OCI-M2 (cell line): ENCODE results near the gene TNNC1.

Experiments used
- DNase-seq: peaks from one replicate; lab custom pipeline; 2025; ENCODE audit not compliant: unreplicated experiment; lab: John Stamatoyannopoulos, UW

The TNNC1 gene

DNA sequence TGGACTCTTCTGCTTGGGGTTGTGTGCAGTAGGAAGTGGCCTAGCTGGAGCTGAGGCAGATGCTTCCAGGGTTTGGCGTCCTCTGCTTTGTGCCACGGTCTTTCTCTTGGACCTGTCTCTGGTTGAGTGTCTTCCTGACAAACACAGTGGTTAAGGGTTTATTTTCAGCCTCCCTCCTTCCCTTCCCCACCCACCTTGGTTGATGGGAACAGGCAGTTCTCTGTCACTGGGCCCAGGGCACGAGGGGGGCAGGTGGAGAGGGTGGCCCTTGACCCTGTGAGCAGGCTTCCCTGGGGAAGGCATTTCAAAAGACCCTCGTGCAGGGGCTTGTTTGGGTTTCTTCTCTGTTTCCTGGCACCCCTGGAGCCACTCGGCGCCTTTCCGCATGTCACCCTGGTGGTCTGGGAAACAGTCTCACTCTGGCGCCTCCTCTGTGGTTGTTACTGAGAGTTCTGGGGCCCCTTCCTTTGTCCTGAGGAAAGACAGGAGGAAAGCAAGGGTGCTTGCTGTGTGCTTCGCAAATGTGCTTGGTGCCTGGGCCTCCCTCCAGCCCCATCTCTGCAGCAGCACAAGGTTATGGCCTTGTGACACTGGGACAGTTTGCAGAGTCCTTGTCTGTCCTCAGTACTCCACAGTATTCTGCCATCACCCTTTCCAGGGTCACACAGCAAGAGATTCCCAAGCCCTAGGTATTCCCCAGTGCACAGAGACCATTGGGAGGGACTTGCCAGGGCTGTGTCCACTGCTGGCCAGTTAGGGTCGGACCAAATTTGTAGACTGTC, 31.0 kb upstream of the TNNC1 start:
- DNase-seq: no peak

DNA sequence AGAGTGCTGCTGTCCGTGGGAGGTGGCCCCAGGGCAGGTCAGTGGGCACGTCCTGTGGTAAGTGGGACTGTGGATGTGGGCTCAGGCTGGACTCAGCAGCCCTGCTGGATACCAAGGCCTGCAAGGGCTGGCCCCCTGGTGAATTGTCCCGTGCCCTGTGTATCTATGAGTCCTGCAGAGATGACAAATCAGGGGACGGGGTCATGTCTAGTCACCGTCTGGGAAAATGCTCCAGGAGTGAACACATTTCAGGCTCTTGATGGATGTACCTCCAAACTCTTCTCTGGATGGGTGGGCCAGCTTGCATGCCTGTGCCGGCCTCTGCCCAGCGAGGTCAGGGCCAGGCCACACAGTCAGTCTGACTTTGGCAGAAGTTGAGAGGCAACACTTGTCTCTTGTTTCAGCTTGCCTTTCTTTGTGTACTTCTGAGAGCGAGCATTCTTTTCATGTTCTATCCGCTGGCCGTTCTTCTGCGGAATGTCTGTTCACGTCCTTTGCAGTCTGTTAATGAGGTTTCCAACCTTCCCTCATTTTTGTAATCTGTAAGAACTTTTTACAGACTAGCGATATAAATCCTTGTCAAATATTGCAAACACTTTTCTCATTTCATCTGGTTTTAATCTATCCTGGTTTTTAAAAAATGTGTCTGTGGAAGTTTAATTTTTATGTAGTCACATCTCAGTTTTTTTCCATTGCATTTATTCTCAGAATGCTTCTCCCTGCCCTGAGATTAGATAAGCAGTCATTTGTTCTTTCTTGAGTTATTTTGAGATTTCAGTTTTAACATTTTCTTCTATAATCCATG, 29.9 kb upstream of the TNNC1 start:
- DNase-seq: no peak

DNA sequence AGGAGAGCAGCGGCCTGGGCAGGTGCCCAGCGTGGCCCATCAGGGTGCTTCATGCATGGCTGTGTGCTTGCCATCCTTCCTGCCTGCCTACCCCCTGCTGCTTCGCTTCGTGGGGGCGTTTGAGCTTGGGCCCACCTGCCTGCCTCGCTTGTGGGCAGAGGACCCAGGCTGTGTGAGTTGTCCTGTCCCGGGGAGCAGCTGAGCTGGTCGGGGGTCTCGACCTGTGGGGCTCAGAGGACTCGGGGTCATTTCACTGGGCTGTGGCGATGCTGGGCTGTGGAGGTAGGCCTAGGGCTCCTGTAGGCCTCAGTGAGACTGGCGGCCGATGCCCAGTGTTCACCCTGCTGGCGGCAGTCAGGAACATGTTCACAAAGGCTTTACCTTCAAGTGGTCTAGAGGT, 29.2 kb upstream of the TNNC1 start:
- DNase-seq: no peak

DNA sequence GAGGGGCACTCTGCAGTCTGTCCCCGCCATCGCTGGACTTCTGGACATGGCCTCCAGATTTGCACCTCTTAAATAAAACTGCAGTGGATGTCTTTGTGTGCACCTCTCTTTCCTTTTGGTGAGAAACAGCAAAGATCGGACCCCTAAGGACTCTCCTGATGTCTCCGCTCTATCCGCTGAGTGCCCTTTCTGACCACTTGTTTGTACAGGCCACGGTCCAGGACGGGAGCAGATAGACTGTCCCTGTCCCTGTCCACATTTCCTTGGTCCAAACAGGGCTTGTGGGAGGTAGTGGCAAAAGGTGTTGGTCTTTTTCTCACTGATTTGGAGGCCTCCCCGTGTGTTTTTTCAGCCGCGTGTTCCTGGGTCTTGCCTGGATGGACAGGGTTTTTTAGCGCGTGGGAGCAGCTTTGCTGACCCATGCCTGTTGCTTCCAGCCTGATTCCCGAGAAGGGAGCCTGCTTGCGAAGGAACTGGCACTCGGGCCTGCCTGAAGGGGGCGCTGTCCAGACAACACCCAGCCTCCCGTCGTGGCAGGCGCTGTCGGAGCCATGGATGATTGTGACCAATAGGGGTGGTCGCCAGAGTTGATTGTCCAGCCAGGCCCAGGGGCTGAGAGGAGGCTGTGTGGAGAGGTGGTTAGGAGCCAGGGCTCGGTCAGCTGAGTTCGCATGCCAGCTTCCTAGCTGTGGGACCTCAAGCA, 28.1 kb upstream of the TNNC1 start:
- DNase-seq: no peak

DNA sequence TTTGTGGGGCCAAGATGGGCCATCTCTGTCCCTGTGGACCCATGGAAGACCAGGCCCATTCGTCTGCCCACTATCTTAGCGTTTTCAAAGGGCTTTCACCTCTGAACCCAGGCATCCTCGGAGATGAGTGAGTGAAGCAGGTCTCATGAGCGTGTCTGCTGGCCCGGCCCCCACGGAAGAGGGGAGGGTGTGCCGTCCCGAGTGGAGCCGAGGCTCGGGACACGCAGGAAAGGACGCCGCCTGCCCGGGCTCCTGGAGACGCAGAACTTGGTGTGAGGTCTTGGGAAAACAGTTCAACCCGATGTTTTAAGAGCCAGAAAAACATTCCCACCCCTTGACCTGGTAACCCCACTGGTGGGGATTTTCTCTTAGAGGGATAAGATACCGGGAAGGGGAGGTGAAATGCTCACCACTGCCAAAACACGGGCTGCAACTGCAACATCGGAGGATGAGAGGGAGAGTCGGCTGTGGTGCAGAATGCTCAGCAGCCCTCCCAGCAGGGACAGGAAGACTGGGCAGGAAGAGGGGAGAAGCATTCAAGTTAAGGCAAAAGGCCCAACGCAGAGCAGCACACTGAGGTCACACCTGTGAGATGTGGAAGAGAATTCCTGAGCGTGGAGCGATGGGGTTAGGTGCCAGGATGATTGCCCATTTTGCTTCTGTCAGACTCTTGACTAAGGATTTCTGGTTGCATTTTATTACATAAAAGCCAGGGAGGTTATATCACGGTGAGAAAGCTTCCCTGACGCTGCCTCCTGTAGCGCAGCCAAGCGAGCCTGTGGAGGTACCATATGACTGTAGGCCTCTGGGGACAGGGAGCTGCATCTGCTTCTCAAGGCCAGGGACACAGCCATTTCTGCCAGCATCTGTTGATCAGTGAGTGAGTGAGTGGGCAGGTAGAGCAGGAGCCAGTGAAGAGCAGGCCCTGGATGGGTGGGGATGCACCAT, 27.2 kb upstream of the TNNC1 start:
- DNase-seq: no peak

DNA sequence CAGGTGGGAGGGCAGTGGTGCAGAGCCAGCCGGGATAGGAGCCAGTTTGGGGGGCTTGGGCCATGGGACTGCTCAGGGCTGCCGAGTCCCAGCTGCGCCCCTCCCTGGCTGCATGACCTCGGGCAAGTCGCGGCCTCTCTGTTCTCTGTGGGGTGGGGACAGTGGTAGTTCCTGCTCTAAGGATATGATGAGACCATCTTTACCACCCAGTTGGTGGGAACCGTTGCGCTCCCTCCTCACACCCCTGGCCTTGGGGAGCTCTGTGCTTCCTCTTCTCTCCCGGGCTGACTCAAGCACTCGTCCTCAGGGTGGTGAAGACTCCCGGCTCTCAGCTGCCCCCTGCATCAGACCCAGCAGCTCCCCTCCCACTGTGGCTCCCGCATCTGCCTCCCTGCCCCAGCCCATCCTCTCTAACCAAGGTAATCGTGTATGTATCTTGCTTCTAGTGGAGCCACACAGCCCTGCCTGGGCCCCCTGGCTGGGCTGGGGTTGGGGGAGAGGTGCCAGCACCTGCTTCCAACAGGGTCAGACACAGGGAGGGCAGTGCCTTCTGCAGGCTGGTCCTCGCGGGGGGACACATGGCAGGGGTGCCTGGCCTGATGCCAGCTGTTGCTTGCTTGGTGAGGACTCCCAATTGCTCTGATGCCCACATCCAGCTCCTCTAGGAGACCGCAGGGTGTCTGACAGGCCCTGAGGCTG, 26.2 kb upstream of the TNNC1 start:
- DNase-seq: no peak

DNA sequence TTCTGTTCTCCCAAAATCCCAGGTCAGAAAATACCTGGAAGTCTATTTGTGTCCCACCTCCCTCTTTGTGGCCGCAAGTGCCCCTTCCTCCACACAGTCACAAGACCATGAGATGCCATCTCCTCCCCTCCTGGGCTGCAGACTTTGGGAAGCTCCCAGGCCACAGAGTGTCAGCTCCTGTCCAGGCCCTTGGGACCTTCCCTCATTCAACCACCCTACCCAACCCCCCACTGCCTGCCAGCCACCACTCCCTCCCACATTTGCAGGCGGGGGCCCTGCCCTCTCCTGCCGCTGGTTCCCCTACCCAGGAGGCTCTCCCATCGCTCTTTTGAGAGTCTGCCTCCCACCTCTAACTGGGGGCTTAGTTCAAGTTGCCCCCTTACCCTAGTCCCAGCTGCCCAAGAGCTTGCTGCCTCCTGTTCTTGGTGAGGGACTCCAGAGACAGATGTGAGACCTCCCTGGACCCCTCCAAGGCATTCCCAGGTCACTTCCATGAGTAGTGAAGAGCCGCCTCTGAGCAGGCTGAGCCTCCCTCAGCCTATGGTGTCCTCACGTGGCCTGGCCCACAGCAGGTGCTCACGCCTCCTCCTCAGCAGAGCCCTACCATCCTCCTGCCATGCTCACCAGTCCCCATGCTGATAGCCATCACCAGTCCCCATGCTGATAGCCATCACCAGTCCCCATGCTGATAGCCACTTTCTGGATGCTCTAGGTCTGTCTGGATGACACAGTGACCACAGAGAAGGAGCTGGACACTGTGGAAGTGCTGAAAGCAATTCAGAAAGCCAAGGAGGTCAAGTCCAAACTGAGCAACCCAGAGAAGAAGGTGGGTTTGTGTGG, 25.4 kb upstream of the TNNC1 start:
- no peak for DNase-seq

DNA sequence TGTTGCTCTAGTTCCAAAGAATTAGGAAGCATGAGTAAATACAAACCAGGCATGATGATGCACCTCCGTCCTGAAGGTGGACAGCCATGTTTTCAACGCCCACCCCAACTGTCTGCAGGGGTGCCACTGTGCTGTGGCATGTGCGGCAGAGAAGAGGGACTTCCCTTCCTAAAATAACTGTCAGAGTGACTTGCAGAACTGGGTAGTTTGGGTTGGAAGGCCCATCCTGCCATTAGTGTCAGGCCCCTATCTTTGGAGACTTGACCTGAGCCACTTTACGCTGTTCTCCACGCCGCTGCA, 23.9 kb upstream of the TNNC1 start:
- no peak for DNase-seq

DNA sequence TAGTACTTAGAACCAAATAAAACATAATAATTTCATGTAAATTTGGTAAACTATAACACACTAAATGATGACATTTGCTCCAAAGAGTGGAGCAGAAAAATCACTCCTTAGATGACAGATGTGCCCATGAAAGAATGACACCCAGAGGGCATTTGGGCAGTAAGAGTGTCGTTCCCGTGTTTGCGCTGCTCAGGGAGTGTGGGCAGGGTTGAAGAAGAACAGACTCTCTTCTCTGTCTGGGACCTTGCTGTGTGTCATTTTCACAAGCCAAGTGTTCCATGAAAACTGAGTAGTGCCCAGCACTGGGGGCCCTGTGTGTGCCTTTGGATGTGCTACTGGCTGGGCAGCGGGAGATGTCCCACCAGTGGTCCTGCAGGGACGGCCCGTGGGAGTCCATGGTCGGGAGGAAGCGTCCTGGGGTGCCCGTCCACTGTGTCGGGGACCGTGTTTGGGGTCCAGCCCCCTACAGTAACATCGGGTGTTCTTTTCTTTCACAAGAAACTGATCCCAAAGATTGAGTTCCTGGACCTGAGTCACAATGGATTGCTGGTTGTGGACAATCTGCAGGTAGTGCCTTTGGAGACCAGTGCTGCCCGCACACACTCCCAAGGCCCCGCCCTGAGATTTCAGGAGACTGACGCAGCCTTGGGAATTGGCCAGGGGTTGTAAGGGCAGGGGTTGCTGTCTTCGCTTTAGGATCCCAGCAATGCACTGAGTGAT, 23.4 kb upstream of the TNNC1 start:
- DNase-seq: no peak

DNA sequence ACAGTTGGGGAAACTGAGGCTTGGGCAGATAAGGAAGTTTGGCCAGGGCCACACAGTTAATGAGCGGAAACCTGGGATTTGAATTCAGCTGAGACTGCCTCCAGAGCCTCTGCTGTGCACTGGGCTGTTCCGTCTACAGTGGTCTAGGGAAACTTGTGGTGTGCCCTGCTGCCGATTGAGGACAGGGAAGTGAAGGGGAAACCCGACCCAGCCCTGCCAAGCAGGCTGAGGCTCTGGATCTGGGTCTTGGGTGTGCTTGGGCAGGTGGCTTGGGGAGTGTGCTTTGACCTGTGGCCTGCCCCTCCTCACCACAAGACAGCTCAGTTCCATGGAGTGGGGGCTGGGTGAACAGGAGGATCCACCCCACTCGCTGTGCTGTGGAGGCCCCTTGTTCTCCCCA, 19.2 kb upstream of the TNNC1 start:
- no peak for DNase-seq

DNA sequence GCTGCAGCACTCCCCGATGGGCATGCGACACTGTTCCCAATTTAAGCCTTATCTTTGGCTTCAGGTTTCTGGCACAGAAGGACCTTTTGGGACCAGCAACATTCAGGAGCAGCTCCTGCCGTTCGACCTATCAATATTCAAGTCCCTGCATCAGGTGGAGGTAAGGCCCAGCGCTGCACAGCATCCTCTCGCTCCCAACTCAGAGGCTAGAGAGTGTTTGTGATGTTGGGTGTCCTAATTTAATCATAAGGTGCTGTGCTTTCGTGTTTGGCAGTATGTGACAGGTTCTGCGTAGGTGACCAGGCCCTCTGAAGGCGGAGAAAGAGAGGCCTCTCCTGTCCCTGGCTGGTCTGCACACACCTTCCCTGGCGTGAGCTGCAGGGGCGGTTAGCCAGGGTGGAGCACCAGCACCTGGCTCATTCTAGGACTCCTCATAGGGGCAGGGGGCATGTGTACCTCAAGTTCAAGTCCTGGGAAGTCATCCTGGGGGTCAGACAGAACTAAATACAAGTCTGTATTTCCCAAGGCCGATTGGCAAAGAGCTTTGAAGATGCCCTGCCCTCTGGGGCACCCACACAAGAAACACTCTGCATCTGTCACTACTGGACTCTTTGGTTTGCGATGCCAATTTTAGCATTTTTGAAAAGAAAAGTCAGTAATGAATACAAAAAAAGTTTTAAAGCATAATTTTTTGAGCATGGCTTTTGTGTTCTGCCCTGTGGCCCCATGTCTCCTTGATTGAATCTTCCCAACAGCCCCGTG, 18.6 kb upstream of the TNNC1 start:
- no peak for DNase-seq

DNA sequence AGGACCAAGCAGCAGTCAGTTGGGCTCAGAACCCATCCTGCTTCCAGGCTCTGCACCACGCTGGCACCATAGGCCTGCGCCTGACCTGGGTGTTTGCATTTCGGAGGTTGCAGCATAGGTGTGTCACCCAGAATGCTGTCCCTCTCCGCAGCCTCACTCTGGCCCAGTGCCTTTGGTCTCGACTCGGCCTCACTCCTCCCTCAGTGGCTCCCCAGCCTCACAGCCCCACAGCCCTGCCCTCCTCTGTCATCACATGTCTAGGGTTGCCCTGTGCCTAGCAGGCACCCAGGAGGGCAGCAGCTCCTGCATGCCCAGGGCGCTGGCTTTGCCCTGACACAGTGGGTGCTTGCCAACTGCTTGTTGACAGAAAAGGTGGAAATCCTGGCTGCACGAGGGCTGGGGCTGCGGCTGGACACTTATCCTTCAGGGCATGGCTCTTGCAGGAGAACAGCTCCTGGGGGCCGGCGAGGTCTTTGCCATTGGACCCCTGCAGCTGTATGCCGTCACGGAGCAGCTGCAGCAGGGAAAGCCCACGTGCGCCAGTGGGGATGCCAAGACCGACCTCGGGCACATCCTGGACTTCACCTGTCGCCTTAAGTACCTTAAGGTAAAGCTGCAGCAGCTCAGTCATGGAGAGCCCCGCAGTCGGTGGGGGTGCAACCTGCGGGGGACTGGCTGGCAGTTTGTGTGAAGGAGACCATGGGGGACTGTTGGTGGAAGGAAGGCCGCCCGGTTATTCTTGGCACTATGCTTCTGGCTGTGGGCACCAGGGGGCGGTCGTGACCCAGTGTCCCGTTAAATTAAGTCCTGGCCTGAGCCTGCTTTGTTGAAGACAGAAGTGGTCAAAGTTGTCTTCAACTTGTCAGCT, 17.8 kb upstream of the TNNC1 start:
- no peak for DNase-seq

DNA sequence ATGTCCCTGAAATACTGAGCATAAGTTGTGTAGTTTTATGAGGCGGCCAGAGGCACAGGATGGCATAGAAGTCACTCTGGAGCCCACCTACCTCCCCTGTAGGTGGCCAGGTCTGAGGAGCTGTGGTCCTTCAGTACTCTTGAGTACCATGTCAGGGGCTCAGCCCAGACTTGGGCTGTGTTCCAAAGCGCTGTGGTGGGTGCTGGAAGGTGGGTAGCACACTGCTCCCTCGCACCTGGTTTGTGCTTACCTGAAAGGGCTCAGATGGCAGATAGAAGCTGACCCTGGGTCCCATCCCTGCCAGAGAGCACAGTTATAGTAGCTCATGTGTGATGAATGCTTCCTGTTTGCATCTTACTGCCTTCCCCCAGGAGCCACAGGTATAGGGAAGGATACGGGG, 17.1 kb upstream of the TNNC1 start:
- DNase-seq: no peak

DNA sequence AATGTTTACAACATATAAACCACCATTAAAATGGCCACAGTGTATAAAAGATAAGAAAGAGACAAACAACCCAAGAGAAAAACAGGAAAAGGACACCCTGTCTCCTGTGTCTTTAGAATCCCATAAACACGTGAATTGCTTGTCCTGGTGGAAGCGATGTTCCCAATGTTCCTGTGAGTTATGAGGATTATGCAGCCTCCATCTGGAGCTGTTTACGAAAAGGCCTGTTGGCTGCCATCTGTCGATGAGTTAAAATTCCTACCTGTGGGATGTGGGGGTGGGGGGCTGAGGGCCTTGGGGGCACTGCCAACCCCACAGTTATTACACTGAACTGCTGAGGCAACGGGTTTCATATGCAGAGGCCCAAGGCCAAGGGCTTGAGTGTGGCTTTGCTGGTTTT, 15.2 kb upstream of the TNNC1 start:
- no peak for DNase-seq

DNA sequence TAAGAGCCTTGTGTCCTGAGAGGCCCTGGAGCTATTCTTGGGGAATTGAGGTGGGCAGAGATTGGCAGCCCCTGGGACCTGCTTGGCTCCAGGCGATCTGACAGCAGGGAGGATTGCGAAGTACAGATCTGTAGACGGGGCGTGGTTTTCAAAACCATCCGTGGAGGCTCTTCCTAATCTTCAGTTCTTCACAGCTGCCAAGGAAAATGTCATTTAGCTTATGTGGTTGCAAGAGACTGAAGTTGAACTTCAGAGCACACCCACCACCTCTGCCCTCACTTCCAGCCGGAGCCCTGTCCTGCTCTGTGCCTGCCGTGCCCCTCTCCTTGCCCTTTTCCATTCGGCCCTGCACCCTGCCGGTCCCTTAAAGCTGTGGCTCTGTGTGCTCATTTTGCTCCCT, 14.5 kb upstream of the TNNC1 start:
- no peak for DNase-seq

DNA sequence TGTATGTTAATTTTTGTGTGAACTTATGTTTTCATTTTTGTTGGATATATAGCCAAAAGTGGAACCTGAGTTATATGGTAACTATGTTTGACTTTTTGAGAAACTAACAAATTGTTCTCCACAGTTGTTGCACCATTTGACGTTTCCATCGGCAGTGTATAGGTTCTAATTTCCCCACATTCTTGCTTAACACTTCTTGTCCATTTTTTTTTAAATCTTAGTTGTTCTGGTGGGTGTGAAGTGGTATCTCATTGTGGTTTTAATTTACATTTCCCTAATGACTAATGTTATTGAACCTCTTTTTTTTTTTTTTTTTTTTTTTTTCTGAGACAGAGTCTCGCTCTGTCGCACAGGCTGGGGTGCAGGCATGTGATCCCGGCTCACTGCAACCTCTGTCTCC, 9.6 kb upstream of the TNNC1 start:
- no peak for DNase-seq

DNA sequence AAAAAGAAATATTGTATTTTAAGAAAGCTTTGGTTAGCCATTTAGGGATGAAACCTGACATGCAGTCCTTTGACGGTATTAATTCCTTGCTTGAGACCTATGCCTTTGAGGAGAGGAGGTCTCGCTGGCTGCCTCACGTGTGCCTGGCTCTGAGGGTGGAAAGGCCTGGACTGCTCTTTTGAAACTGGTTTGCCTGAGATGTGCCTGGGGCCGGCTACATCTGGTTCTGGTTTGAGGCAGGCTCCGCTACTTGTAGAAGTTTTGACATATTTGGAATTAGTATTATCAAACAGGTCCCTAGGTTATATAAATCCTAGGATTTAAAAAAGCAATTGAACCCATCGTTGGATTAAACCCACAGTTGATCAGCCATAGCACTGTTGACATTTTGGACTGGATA, 8.0 kb upstream of the TNNC1 start:
- DNase-seq: no peak
